ENCODE results near the gene MRPL37. TPM values are rescaled to one million over a fixed set of nuclear protein-coding genes. Genes with fewer than 3 reads are reported as not detected.

MRPL37 gene
- total RNA-seq, 5 donors from 2014 or later (not counting 1 experiment from before 2014, with no cell fraction given), result 27.4 to 45.7 (median 40.6) TPM

DNA sequence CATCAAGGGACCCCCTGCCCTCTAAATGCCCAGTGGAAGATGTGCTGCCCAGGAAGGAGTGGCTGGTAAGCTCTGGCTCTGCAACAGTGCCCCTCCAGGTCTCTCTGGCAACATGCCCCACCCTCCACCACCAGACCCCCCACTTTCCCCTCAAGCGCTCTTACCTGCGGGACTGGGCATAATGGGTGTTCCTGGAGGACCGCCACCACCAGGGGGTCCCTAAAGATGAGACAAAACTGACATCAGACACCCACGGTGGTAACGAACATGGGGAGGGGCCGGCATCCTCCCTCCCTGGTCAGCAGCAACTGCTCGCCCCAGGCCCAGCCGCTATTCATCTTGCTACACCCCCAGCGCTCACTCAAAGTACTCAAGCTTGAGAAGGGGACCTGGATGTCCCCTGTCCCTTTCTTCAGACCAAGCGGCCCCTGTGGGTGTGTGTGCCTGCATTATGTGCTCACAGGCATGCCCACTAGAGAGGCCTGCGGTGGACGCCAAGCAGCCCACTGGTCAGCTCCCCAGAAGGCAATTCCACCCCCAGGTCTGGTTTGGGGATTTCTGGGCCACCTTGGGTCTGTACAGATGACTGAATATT, 40.9 kb downstream of the MRPL37 start:
- Mint-ChIP-seq H3K4me3 (no peak overlapping the region), H3K27me3 (no peaks in the 10 kb centered on the region), H3K27ac (no peak overlapping the region)

DNA sequence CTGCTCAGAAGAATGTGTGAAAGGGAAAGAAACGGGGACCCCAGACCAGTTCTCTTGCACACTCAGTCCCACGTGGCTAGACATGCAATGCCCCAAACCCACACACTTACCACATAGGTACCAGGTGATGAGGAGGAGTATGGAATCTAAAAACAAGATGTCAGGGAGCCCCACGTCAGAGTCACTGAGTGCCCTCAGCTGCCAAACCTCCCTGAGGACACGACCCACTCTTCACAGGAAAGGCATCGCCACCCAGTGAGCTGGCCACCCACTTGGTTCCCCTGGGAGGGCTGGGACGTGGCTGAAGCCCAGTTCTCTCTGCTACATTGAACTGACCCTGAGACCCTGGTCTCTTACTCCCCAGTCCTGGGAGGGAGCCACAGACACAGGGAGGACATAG, 41.4 kb downstream of the MRPL37 start:
- Mint-ChIP-seq H3K4me3 (no peak overlapping the region), H3K27me3 (no peaks in the 10 kb centered on the region), H3K9me3 (no peaks in the 10 kb centered on the region), H3K36me3 (peaks cover 29% of the 10 kb centered on the region), H3K4me1 (no peaks in the 10 kb centered on the region), H3K27ac (no peak overlapping the region)
- DNase-seq (no peak), ATAC-seq (replicated peaks in 1 of 4) (no peak)
- no peaks in the 10 kb centered on the region for H3K9me3 ChIP-seq
- WGBS (ENCODE audit: insufficient coverage), result 82% methylated on average over 3 of the region's 6 CpGs
- H3K36me3 ChIP-seq (ENCODE audit: control insufficient read depth in 2 of 2, extremely low read depth in 1 of 2, insufficient read depth in 1 of 2, low read length in 1 of 2), result peaks cover 13 to 75% of the 10 kb centered on the region in 2 donors
- CTCF ChIA-PET, result no interaction called here
- H3K4me1 ChIP-seq (ENCODE audit: control insufficient read depth in 1 of 2, extremely low read depth in 1 of 2, insufficient read depth in 2 of 2, low read length in 2 of 2), result no peaks in the 10 kb centered on the region
- no peaks in the 10 kb centered on the region for H3K27me3 ChIP-seq (replicated peaks in 1 of 2; ENCODE audit: control insufficient read depth in 2 of 2, extremely low read depth in 1 of 2, insufficient read depth in 2 of 2, low read length in 1 of 2)
- H3K27ac ChIP-seq (ENCODE audit: low read length), result no peak overlapping the region
- POLR2A ChIA-PET, result no interaction called here
- H3K4me3 ChIP-seq (ENCODE audit: control insufficient read depth in 1 of 2, extremely low read depth in 1 of 2, low read length in 1 of 2), result no peak overlapping the region

More for the DNA sequence above, 40.9 kb downstream of the MRPL37 start:
- Mint-ChIP-seq H3K4me1 (no peaks in the 10 kb centered on the region), H3K36me3 (peaks cover 27% of the 10 kb centered on the region), H3K9me3 (no peaks in the 10 kb centered on the region)
- Histone ChIP-seq H3K27me3 (replicated peaks in 1 of 2; ENCODE audit: control insufficient read depth in 2 of 2, extremely low read depth in 1 of 2, insufficient read depth in 2 of 2, low read length in 1 of 2) (no peaks in the 10 kb centered on the region), H3K4me3 (ENCODE audit: control insufficient read depth in 1 of 2, extremely low read depth in 1 of 2, low read length in 1 of 2) (no peak overlapping the region), H3K4me1 (ENCODE audit: control insufficient read depth in 1 of 2, extremely low read depth in 1 of 2, insufficient read depth in 2 of 2, low read length in 2 of 2) (no peaks in the 10 kb centered on the region), H3K36me3 (ENCODE audit: control insufficient read depth in 2 of 2, extremely low read depth in 1 of 2, insufficient read depth in 1 of 2, low read length in 1 of 2) (peaks cover 13 to 75% of the 10 kb centered on the region in 2 donors), H3K27ac (ENCODE audit: low read length) (no peak overlapping the region), H3K9me3 (no peaks in the 10 kb centered on the region)
- ChIA-PET CTCF (interaction anchor here in 1 of 2 donors (0.6 kb wide), 1 partner anchor 276 kb away, joined by 4 read pairs; no protein-coding TSS in a partner anchor), POLR2A (no interaction called here)
- DNase-seq (no peak), ATAC-seq (replicated peaks in 1 of 4) (no peak)
- WGBS (ENCODE audit: insufficient coverage), result 91% methylated on average over 10 of the region's 12 CpGs

GRCh38 chr1:54243022-54243421, 43.1 kb downstream of the MRPL37 start:
- H3K27ac ChIP-seq (ENCODE audit: low read length), result no peak overlapping the region
- POLR2A ChIA-PET, result no interaction called here
- H3K27ac Mint-ChIP-seq, result peak overlapping the region in 1 of 2 donors; percentile 25
- no peak overlapping the region for H3K4me3 Mint-ChIP-seq
- no peaks in the 10 kb centered on the region for H3K27me3 ChIP-seq (replicated peaks in 1 of 2; ENCODE audit: control insufficient read depth in 2 of 2, extremely low read depth in 1 of 2, insufficient read depth in 2 of 2, low read length in 1 of 2)
- no peaks in the 10 kb centered on the region for H3K9me3 Mint-ChIP-seq
- no peaks in the 10 kb centered on the region for H3K9me3 ChIP-seq
- peaks cover 20% of the 10 kb centered on the region for H3K36me3 Mint-ChIP-seq
- no peak for ATAC-seq (replicated peaks in 1 of 4)
- no peak for DNase-seq
- H3K4me1 Mint-ChIP-seq, result no peaks in the 10 kb centered on the region
- CTCF ChIA-PET, result no interaction called here
- no peak overlapping the region for H3K4me3 ChIP-seq (ENCODE audit: control insufficient read depth in 1 of 2, extremely low read depth in 1 of 2, low read length in 1 of 2)
- peaks cover 16 to 73% of the 10 kb centered on the region in 2 donors for H3K36me3 ChIP-seq (ENCODE audit: control insufficient read depth in 2 of 2, extremely low read depth in 1 of 2, insufficient read depth in 1 of 2, low read length in 1 of 2)
- no peaks in the 10 kb centered on the region for H3K4me1 ChIP-seq (ENCODE audit: control insufficient read depth in 1 of 2, extremely low read depth in 1 of 2, insufficient read depth in 2 of 2, low read length in 2 of 2)
- no peaks in the 10 kb centered on the region for H3K27me3 Mint-ChIP-seq
- WGBS (ENCODE audit: insufficient coverage), result 94% methylated on average over 6 of the region's 13 CpGs

DNA sequence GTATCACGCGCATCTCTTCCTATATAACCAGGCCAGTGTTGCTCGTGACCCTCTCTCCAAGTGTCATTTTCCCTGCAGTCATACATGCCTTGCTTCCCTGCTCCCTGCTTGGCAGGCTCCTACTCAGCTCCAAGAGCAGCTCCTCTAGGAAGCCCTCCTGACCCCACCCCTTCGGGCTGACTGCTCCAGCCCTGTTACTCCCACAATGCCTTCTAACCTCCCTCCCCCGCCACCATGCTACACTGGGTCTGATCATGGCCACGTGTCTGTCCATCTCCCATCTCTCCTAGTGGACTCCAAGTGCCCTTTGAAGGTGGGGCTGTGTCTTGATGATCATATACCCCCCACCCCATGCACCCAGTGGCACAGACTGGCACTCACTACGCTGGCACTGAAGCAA, 44.7 kb downstream of the MRPL37 start:
- no peak for ATAC-seq (replicated peaks in 1 of 4)
- H3K9me3 Mint-ChIP-seq, result no peaks in the 10 kb centered on the region
- Histone ChIP-seq H3K4me3 (ENCODE audit: control insufficient read depth in 1 of 2, extremely low read depth in 1 of 2, low read length in 1 of 2) (no peak overlapping the region), H3K36me3 (ENCODE audit: control insufficient read depth in 2 of 2, extremely low read depth in 1 of 2, insufficient read depth in 1 of 2, low read length in 1 of 2) (peaks cover 10 to 66% of the 10 kb centered on the region in 2 donors), H3K4me1 (ENCODE audit: control insufficient read depth in 1 of 2, extremely low read depth in 1 of 2, insufficient read depth in 2 of 2, low read length in 2 of 2) (no peaks in the 10 kb centered on the region), H3K9me3 (no peaks in the 10 kb centered on the region), H3K27ac (ENCODE audit: low read length) (no peak overlapping the region), H3K27me3 (replicated peaks in 1 of 2; ENCODE audit: control insufficient read depth in 2 of 2, extremely low read depth in 1 of 2, insufficient read depth in 2 of 2, low read length in 1 of 2) (no peaks in the 10 kb centered on the region)
- POLR2A ChIA-PET, result no interaction called here
- 96% methylated on average over 4 of the region's 7 CpGs for WGBS (ENCODE audit: insufficient coverage)
- H3K27ac Mint-ChIP-seq, result no peak overlapping the region
- DNase-seq, result no peak
- no peak overlapping the region for H3K4me3 Mint-ChIP-seq
- CTCF ChIA-PET, result no interaction called here
- H3K4me1 Mint-ChIP-seq, result no peaks in the 10 kb centered on the region
- H3K27me3 Mint-ChIP-seq, result no peaks in the 10 kb centered on the region
- peaks cover 18% of the 10 kb centered on the region for H3K36me3 Mint-ChIP-seq

DNA sequence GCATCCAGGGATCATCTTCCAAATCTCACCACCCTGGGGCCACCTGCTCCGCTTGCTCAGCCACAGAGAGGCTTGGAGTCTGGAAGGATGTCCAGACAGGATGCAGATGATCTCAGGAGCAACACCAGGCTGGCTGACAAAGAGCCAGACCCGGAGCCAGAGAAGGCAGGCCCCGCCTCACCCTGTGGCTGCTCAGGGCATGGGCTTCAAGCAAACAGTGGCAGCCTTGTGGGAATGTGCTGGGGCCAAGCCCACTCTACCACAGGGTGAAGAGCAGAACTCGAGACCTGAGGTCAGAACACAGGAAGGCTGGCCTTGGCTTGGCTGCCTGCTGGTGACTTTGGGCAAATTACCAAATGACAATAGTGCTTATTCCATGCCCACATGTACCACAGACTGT, 45.5 kb downstream of the MRPL37 start:
- no peaks in the 10 kb centered on the region for H3K9me3 Mint-ChIP-seq
- CTCF ChIA-PET, result no interaction called here
- H3K4me3 ChIP-seq (ENCODE audit: control insufficient read depth in 1 of 2, extremely low read depth in 1 of 2, low read length in 1 of 2), result no peak overlapping the region
- POLR2A ChIA-PET, result no interaction called here
- no peaks in the 10 kb centered on the region for H3K27me3 ChIP-seq (replicated peaks in 1 of 2; ENCODE audit: control insufficient read depth in 2 of 2, extremely low read depth in 1 of 2, insufficient read depth in 2 of 2, low read length in 1 of 2)
- H3K27me3 Mint-ChIP-seq, result no peaks in the 10 kb centered on the region
- H3K36me3 ChIP-seq (ENCODE audit: control insufficient read depth in 2 of 2, extremely low read depth in 1 of 2, insufficient read depth in 1 of 2, low read length in 1 of 2), result peaks cover 9 to 68% of the 10 kb centered on the region in 2 donors
- no peak overlapping the region for H3K27ac Mint-ChIP-seq
- H3K9me3 ChIP-seq, result no peaks in the 10 kb centered on the region
- DNase-seq (no peak), ATAC-seq (replicated peaks in 1 of 4) (no peak)
- no peaks in the 10 kb centered on the region for H3K4me1 ChIP-seq (ENCODE audit: control insufficient read depth in 1 of 2, extremely low read depth in 1 of 2, insufficient read depth in 2 of 2, low read length in 2 of 2)
- no peaks in the 10 kb centered on the region for H3K4me1 Mint-ChIP-seq
- no peak overlapping the region for H3K4me3 Mint-ChIP-seq
- H3K27ac ChIP-seq (ENCODE audit: low read length), result no peak overlapping the region
- 88% methylated on average over 3 of the region's 4 CpGs for WGBS (ENCODE audit: insufficient coverage)
- peaks cover 21% of the 10 kb centered on the region for H3K36me3 Mint-ChIP-seq

GRCh38 chr1:54246116-54246721, 46.3 kb downstream of the MRPL37 start:
- WGBS (ENCODE audit: insufficient coverage), result 98% methylated on average over 9 of the region's 10 CpGs
- H3K4me3 Mint-ChIP-seq, result no peak overlapping the region
- no peaks in the 10 kb centered on the region for H3K9me3 Mint-ChIP-seq
- peaks cover 24% of the 10 kb centered on the region for H3K36me3 Mint-ChIP-seq
- peaks cover 15 to 69% of the 10 kb centered on the region in 2 donors for H3K36me3 ChIP-seq (ENCODE audit: control insufficient read depth in 2 of 2, extremely low read depth in 1 of 2, insufficient read depth in 1 of 2, low read length in 1 of 2)
- no peaks in the 10 kb centered on the region for H3K27me3 Mint-ChIP-seq
- no peak overlapping the region for H3K4me3 ChIP-seq (ENCODE audit: control insufficient read depth in 1 of 2, extremely low read depth in 1 of 2, low read length in 1 of 2)
- DNase-seq (no peak), ATAC-seq (replicated peaks in 1 of 4) (no peak)
- no peaks in the 10 kb centered on the region for H3K9me3 ChIP-seq
- H3K27me3 ChIP-seq (replicated peaks in 1 of 2; ENCODE audit: control insufficient read depth in 2 of 2, extremely low read depth in 1 of 2, insufficient read depth in 2 of 2, low read length in 1 of 2), result no peaks in the 10 kb centered on the region
- H3K27ac ChIP-seq (ENCODE audit: low read length), result no peak overlapping the region
- ChIA-PET POLR2A (no interaction called here), CTCF (no interaction called here)
- no peaks in the 10 kb centered on the region for H3K4me1 Mint-ChIP-seq
- peak overlapping the region in 1 of 2 donors; percentile 61 for H3K27ac Mint-ChIP-seq
- H3K4me1 ChIP-seq (ENCODE audit: control insufficient read depth in 1 of 2, extremely low read depth in 1 of 2, insufficient read depth in 2 of 2, low read length in 2 of 2), result no peaks in the 10 kb centered on the region
